GM10266 (cell line): ENCODE measurements around the gene TRIM50.
A peak's percentile ranks its signal among the peaks of the same experiment; 100 is the strongest.

Source experiments
- DNase-seq: peaks from one replicate; pipeline ENCODE4 v3.0.0; 2012; ENCODE audit errors: extremely low spot score
- CTCF ChIP-seq: IDR thresholded peaks from 2 replicates; pipeline ENCODE4 v1.5.1; 2012; ENCODE audit warnings: mild to moderate bottlenecking, low read depth; ENCODE audit not compliant: control insufficient read depth, insufficient read depth; ENCODE audit errors: missing control alignments

Gene TRIM50

GRCh38 chr7:73345951-73346350 lies 18.1 kb upstream of the TRIM50 start:
- TF ChIP-seq CTCF: no peak
- no peak for DNase-seq

GRCh38 chr7:73345538-73345937 lies 17.7 kb upstream of the TRIM50 start:
- DNase-seq: no peak
- no peak for TF ChIP-seq CTCF

GRCh38 chr7:73343671-73344380 lies 15.9 kb upstream of the TRIM50 start:
- no peak for TF ChIP-seq CTCF
- no peak for DNase-seq

- no peak for TF ChIP-seq CTCF
- DNase-seq: no peak
Measured at GRCh38 chr7:73342645-73343044, 14.8 kb upstream of the TRIM50 start.

- DNase-seq: peak; percentile 53
- no peak for TF ChIP-seq CTCF
Measured at GRCh38 chr7:73341877-73342276, 14.0 kb upstream of the TRIM50 start.

GRCh38 chr7:73340514-73340913 lies 12.6 kb upstream of the TRIM50 start:
- no peak for TF ChIP-seq CTCF

GRCh38 chr7:73338321-73338720 lies 10.4 kb upstream of the TRIM50 start:
- no peak for DNase-seq
- no peak for TF ChIP-seq CTCF

More at GRCh38 chr7:73340514-73340913, 12.6 kb upstream of the TRIM50 start:
- DNase-seq: no peak
